ENCODE data around the gene ST8SIA2. TPM values are rescaled to one million over a fixed set of nuclear protein-coding genes. Genes with fewer than 3 reads are reported as not detected.

Gene ST8SIA2
- total RNA-seq, 2 donors from 2014 or later = 0.73 to 2.3 TPM

- intact Hi-C loops (cut with DNase I) = no loop called here
- H3K36me3 ChIP-seq = no peaks in the 10 kb centered on the region
- no peak overlapping the region for H3K27ac ChIP-seq
- DNase-seq (ENCODE audit: low spot score) = no peak
- H3K9me3 ChIP-seq = no peaks in the 10 kb centered on the region
- 93% methylated on average over 3 of the region's 3 CpGs for WGBS
- no peaks in the 10 kb centered on the region for H3K27me3 ChIP-seq (replicated peaks; ENCODE audit: insufficient read depth)
- H3K4me1 ChIP-seq (replicated peaks) = no peaks in the 10 kb centered on the region
- H3K4me3 ChIP-seq = no peak overlapping the region
- no peak for TF ChIP-seq POLR2A (IDR thresholded peaks at IDR 0.05)
- TF ChIP-seq POLR2AphosphoS5 (IDR thresholded peaks at IDR 0.05) = no peak
- no peak for TF ChIP-seq CTCF (IDR thresholded peaks at IDR 0.05)
Observed at GRCh38 chr15:92443381-92443780, 49.7 kb downstream of the ST8SIA2 start.

- WGBS = 97% methylated on average over 21 of the region's 21 CpGs
- no peak for TF ChIP-seq POLR2AphosphoS5 (IDR thresholded peaks at IDR 0.05)
- TF ChIP-seq CTCF (IDR thresholded peaks at IDR 0.05) = no peak
- no peak for TF ChIP-seq POLR2A (IDR thresholded peaks at IDR 0.05)
Observed at GRCh38 chr15:92444631-92445030, 51.0 kb downstream of the ST8SIA2 start.

GRCh38 chr15:92448370-92448769 lies 54.7 kb downstream of the ST8SIA2 start:
- H3K4me3 ChIP-seq = no peak overlapping the region
- no peaks in the 10 kb centered on the region for H3K4me1 ChIP-seq (replicated peaks)
- intact Hi-C loops (cut with DNase I) = no loop called here
- H3K9me3 ChIP-seq = no peaks in the 10 kb centered on the region
- no peaks in the 10 kb centered on the region for H3K36me3 ChIP-seq
- H3K27me3 ChIP-seq (replicated peaks; ENCODE audit: insufficient read depth) = no peaks in the 10 kb centered on the region
- no peak for DNase-seq (ENCODE audit: low spot score)
- TF ChIP-seq CTCF (IDR thresholded peaks at IDR 0.05) (no peak), POLR2A (IDR thresholded peaks at IDR 0.05) (no peak), POLR2AphosphoS5 (IDR thresholded peaks at IDR 0.05) (no peak)
- WGBS = 95% methylated on average over 6 of the region's 6 CpGs
- H3K27ac ChIP-seq = no peak overlapping the region

More at GRCh38 chr15:92444631-92445030, 51.0 kb downstream of the ST8SIA2 start:
- H3K4me1 ChIP-seq (replicated peaks) = no peaks in the 10 kb centered on the region
- no peak overlapping the region for H3K4me3 ChIP-seq
- intact Hi-C loops (cut with DNase I) = no loop called here
- H3K36me3 ChIP-seq = no peaks in the 10 kb centered on the region
- H3K27ac ChIP-seq = no peak overlapping the region
- H3K9me3 ChIP-seq = no peaks in the 10 kb centered on the region
- no peak for DNase-seq (ENCODE audit: low spot score)
- H3K27me3 ChIP-seq (replicated peaks; ENCODE audit: insufficient read depth) = no peaks in the 10 kb centered on the region

GRCh38 chr15:92449476-92449875 lies 55.8 kb downstream of the ST8SIA2 start:
- intact Hi-C loops (cut with DNase I) = no loop called here
- no peak overlapping the region for H3K4me3 ChIP-seq
- no peaks in the 10 kb centered on the region for H3K4me1 ChIP-seq (replicated peaks)
- WGBS = 68% methylated on average over 2 of the region's 2 CpGs
- H3K27ac ChIP-seq = no peak overlapping the region
- TF ChIP-seq POLR2A (IDR thresholded peaks at IDR 0.05) (no peak), POLR2AphosphoS5 (IDR thresholded peaks at IDR 0.05) (no peak)
- no peak for DNase-seq (ENCODE audit: low spot score)
- H3K27me3 ChIP-seq (replicated peaks; ENCODE audit: insufficient read depth) = no peaks in the 10 kb centered on the region
- H3K36me3 ChIP-seq = no peaks in the 10 kb centered on the region
- no peaks in the 10 kb centered on the region for H3K9me3 ChIP-seq

DNA sequence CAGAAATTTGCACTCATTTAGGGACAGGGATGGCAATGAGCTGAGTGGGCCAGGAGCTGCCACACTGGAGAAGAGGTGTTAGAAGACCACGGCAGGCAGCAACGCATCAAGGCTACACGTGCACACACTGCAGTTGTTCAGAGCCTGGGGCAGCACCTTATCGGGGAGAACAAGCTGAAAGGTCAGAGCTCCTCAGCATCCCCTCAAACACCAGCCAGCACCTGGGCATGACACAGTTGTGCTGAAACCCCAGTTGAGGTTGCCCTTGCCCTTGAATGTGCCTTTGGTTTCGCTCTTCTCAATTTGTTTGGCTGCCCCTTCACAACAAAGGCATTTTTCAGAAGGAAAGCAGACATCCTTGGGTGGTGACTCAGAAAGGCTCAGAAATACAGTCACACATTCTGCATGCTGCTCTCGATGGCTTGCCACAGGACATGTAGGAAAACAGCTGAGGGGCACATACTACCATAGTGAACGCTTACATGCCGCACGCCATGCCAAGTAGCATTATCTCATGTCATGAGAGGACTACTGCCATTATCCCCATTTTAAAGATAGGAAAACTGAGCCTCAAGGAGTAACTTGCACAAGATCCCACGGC lies 57.6 kb downstream of the ST8SIA2 start:
- no peaks in the 10 kb centered on the region for H3K36me3 ChIP-seq
- H3K9me3 ChIP-seq = no peaks in the 10 kb centered on the region
- H3K4me1 ChIP-seq (replicated peaks) = no peaks in the 10 kb centered on the region
- WGBS = 94% methylated on average over 10 of the region's 10 CpGs
- H3K27ac ChIP-seq = no peak overlapping the region
- intact Hi-C loops (cut with DNase I) = no loop called here
- H3K27me3 ChIP-seq (replicated peaks; ENCODE audit: insufficient read depth) = no peaks in the 10 kb centered on the region
- H3K4me3 ChIP-seq = no peak overlapping the region
- no peak for DNase-seq (ENCODE audit: low spot score)
- TF ChIP-seq POLR2A (IDR thresholded peaks at IDR 0.05) (no peak), CTCF (IDR thresholded peaks at IDR 0.05) (no peak), POLR2AphosphoS5 (IDR thresholded peaks at IDR 0.05) (no peak)
